Smooth muscle cell of the brain vasculature (primary cell): Measurements from ENCODE around the gene GPR180.
A peak's percentile ranks its signal among the peaks of the same experiment; 100 is the strongest.

Source experiments
- DNase-seq: peaks from one replicate; pipeline ENCODE4 v3.0.0-alpha.2; 2012; ENCODE audit warnings: low read depth, low spot score

GPR180 gene

DNA sequence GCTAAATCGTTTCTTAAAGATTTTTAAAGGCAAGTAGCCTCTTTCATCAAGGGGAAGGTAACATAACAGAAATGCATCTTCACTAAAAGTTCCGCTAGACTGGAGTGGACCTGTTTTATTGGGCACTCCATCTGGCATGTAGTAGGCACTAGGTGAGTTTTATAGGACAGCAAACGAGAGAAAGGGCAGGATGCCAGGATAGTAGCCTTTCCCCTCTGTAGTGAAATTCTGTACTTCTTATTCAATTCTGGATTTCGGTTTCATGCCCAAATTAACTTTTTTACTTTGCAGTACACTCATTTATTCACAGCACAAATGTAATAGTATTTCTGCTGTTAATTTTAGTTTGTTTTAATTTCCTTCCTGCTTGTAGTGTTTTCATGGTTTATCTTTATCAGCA is 45.2 kb downstream of the GPR180 start:
- DNase-seq: no peak

DNA sequence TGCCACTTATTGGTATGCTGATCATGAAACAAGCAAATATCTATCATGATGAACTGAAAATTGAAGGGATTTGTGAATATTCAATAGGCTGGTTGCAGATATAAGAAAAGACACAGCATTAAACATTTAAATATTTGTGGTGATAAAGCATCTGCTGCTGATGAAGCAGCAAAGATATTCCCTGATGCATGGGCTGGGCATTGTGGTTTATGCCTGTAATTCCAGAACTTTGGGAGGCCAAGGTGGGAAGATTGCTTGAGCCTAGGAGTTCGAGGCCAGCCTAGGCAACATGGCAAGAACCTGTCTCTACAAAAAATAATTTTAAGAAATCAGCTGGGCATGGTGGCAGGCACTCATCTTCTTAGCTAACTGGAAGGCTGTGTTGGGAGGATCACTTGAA is 54.5 kb downstream of the GPR180 start:
- DNase-seq: no peak

DNA sequence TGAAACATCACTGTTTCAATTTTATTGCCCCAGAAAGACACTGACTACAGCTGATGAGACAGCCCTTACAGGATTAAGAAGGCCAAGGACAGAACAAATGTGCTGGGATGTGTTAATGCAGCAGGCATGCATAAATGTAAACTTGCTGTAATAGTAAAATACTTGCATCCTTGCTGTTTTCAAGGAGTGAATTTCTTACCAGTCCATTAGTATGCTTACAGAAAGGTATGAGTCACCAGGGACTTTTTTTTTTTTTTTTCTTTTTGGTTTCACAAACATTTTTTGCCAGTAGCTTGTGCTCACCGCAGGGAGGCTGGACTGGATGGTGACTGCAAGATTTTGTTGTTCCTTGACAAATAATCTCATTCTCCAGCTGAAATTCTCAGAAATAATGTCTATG is 55.1 kb downstream of the GPR180 start:
- peak; percentile 57 for DNase-seq

DNA sequence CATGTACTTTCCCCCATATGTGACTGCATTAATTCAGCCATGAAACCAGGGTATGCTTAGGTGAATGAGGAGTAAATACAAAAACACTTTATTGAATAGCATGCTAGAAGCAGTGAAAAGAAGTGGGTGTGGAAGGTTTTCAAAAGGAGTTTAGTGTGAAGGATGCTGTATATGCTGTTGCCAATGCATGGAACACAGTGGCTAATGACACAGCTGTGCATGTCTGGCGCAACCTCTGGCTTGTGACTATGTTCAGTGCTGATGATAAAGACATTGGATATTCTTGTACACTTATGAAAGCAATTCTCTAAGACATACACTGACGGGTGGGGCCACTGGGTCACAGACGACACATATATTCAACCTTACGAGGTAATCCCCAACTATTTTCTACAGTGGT is 55.5 kb downstream of the GPR180 start:
- no peak for DNase-seq

DNA sequence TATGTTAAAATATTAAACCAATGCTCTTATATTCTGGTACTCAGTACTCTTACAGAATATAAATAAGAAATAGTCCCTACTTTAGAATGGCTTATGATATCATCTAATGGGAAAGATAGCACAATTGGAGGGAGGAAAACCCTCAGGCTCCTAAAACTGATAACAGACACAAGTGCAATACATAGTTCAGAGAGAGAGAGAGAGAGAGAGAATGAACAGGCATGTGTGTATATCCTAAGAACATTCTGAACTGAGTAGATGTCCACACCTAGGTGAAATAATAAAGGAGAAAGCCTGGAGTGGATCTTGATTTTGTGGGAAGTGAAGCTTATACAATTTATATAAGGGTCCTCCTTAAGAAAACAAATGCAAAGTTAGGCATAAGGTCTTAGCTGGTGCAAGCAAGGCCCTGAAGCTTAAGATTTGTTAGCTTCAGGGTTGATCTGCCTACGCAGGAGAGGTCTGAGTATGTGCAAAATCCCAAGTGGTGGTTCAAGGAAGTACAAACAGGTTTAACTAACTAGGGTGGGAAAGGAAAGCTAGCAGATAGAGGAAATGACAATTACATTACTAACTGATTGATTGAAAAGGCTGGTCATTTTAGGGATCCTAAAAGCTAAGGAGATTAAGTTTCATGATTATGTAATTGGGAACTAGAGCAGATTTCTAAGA is 57.4 kb downstream of the GPR180 start:
- DNase-seq: no peak

DNA sequence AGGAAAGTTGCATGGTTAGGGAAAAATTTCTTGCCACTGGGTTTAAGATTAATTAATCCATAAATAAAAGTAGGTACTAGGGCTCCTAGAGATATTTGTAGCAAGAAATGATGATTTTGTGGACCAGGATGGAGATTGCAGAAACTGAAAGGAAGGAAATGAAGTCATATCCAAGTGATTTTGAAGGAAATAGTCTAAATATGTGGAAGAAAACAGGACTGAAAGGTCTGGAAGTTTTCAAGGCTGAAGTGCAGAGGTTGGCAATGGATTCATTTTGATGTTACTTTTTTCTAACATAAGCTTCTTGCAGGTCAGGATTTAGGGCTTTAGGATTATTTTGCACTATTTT is 57.9 kb downstream of the GPR180 start:
- DNase-seq: no peak

DNA sequence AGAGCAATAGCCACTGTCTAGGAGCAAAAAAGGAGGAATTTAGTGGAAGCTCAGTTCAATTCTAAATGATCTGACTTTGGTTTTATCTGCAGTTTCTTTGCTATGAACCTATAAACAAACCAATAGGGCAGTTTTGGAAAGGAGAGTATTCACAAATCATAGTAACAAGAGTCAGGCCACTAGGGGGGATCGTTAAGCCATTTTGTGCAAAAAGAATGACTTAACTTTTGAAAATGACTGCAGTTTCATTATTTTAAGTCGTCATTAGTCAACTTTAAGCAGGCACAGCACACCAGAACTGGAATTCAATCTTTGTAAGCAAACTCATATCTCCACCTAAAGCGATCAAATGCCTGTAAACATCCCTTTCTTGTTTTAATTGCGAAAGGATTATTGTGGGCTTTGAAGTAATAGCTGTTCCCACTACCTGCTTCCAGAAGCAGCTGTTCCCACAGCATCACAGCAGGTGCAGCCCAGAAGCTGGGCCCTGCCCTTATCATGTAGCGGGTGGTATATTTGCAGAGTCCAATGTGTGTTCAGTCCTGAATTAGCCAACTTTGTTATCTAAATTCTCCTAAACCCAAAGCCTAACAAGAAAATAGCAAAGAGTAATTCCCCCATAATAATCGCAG is 59.2 kb downstream of the GPR180 start:
- DNase-seq: no peak

DNA sequence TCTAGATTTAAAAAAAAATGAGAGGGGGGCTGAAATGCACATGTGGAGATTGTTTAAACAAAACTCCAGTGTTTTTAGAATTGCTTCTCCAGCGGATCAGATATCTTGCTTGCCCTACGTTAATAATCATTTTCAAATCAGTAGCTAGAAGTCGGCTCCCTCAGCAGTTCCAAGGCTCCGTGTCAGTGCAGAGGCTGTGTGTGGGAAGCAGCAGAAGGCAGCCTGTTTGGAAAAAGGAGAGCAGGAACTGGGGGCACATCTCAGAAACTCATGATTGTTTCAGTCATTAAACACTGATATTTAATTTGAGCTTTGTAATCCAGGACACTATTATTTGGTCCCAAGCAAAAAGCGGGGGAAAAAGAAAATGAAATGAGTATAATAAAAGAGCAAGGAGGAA is 59.7 kb downstream of the GPR180 start:
- no peak for DNase-seq

DNA sequence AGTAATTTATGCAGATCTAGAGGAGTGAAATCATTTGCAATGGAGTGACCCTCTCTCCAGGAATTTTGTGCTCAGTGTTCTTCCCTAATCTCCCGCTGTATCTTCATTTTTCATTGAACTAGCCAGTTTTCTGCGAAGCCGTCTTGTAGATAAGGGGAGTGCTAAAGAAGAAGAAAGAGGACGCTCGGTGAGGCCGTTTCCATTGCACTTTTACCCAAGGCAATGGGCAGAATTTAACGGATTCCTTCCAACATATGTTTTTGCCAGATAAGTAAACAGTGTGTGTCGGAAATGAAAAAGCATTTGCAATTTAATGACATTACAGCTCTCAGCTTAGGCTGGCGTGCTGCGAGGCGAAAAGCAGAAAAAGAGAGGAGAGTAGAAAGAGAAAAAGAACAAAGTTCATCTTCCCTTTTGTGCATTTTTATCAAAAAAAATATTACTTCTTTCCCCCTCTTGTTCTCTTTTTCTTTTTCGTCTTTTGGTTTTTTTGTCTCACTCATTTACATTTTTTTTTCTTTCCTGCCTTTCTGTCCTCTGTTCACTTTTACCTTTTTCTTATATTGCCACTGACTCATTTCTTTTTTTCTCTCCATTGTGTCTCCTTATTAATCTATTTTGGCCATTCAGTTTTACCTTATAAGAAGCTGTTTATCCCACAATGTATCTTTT is 60.8 kb downstream of the GPR180 start:
- DNase-seq: no peak

DNA sequence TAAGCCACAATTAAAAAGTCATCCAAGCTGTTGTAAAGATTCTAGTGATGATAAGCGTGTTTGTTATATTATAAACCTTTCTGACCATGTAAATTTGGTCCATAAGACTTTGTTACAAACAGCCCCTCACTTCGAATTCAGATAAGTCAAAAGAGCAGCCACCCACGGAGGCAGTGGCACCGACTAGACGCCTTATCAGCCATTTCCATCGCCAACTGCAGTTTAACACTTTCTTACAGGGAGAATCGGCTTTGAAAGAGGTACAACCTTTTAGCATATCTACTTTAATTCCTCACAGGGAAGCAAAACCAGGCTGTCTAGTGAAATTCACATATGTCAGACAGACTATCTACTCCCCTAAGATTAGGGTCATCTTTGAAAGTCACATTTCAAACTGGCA is 63.2 kb downstream of the GPR180 start:
- DNase-seq: no peak

DNA sequence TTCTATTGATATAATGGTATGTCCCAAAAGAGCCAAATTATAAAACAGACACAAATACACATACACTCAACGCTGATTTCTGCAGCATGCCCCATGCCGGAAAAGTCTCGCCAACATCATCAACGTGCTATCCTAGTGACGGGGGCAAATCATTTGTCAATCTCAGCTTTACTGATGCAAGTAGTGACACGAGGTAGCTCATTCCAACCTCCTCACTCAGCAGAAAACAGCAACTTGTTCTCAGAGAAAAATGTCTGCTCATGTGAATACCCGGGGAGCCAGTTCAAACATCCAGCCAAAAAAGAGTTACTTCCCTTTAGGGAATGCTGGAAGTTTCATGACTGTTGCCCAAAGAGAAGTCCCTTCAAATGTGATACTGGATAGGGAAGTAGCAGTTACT is 64.4 kb downstream of the GPR180 start:
- DNase-seq: no peak

DNA sequence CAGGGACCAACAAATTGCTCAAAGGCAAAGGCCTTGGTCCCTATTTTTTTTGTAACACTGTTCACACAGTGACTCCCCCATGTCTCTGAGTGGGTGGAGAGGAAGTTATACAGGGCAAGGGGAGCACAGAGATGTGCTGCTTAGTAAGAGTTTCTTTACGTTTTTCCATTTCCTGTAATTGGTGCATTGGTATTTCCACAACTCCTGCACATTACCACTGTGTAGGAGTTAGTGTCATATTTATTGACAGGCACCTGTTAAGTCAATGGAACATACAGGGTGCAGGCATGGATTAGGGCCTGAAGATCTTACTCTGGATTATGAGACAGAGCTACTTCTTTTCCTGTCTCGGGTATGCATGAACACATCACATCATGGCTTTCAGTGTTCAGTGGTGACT is 65.5 kb downstream of the GPR180 start:
- DNase-seq: no peak

DNA sequence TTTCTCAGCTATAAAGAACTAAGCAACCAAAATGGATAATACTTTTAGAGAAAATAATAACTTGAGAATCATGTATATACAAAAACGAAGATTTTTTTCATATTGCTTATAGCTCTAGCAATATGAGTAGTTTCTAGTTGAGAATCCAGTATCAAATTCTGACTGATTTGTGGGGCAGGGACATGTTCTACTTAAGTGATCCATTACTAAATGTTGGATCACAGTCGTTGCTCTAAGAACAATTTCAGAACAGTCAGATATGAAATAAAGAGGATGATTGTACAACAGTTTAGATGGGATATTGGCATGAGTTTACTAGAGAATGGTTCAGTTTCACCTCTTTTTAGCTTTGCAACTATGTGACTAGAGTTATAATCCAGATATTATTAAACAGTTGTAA is 70.7 kb downstream of the GPR180 start:
- DNase-seq: no peak

DNA sequence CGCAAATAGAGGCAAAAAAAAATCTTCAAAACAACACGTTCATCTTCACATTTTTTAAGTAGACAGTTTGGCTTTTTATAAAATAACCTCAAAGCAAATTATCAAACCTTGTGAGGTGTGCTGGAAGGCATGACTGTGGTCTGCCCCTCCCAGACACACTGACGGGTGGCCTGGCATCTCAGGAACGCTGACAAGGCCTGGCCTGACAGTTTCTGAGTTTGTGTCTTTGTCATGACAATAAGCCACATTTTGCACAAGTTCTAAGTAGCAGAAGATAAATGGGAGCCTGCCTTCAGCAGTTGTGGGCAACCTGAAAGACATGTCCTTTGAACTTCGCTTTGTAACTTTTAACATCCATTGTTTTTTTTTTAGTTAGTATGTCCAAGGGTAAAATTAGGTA is 72.2 kb downstream of the GPR180 start:
- no peak for DNase-seq

DNA sequence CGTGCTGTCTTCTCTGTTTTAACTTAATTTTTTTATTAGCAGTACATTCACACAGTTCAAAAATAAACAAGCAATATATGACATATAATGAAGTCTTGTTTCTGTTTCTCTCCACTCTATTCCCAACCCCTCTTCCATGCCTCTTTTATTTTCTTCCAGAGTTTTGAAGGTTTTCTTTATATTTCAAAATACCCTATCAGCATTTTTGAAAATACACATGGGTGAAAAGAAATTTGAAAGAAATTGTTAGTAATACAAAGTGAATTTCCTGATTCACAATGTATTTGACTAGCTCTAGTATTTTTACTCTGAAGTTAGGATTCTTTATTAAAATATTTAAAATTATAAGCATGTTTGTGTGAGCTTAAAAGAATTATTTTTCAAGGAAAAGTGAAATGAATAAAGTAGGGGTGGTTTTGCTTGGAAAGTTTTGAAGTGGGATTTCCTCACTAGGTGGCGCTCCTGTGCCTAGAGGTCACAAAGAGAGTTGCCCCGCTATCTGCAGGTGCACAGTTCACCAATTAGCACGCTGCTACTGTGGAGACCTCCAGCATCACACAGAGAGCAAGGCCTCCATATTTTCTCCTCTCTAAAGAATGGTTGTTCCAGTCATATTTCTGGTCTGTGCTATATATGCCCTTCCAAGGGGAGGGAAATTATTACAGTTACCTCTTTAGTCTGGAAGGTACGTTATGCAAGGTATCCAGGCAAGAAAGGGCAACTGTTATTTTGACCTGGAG is 73.1 kb downstream of the GPR180 start:
- DNase-seq: no peak

DNA sequence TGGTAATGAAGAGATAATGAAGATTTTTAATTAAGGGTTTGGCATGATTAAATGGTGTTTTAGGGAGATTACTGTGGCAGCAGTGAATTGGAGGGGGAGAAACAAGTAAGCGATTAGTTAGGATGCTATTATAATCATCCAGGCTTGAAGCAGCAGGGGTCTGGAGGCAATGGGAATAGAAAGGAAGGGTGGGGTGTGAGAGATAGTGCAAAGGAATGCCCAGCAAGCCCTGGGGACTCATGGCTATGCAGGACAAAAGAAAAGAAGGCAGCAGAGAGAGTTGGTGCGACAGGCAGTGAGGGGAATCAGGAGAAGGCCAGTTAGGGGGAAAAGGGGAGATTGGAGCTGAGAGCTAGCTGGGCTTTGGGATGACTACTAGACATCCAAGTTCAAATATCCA is 76.1 kb downstream of the GPR180 start:
- DNase-seq: no peak

DNA sequence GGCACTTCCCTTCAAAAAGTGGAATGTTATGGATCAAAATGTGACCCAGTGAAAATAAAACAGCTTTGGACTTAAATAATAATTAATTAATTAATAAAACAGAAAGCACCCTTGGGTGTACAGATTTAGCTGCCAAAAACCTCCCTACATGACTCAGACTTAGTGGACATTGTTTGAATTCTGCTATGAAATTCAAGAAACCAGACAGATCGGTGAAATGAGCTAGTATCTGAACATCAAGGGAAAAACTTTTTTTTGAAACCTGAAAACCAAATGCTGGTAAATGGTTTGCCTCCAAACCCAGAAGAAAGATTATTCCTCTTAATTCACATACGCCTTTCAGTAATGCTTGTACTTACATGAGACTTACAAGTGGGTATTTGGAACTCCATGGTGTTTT is 77.2 kb downstream of the GPR180 start:
- DNase-seq: no peak

DNA sequence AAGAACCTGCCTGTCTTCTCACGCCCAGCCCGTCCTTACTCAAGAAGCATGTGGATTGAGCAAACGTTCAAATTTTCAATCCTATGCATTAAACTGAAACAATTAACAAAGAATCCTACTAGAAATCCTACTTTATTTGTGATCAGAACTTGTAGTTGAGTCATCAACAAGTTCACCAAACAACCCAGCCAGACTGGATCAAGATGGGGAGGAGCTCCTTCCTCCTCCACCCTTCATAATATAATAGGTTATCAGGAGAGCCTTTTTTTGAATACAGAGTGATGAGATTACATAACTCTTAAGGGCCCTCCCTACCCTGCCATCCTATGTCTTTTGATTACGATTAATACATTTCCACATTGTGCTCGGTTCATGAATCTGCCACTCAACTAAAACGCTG is 78.0 kb downstream of the GPR180 start:
- no peak for DNase-seq

DNA sequence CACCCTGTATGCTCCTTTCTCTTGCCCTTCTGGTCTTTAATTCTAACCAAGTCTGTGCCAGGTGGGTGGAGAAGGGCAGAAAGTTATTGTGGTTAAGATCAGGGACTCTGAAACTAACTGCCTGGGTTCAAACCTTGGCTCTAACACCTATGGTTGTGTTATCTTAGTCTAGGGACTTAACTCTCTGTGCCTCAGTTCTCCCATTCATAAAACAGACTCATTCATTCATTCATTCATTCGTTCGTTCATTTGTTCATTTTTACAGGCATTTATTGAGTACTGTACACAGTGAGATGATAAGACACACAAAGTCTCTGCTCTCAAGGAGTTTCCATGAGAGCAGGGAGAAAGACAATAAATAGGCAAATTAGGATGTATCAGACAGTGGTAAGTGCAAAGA is 80.6 kb downstream of the GPR180 start:
- DNase-seq: no peak

DNA sequence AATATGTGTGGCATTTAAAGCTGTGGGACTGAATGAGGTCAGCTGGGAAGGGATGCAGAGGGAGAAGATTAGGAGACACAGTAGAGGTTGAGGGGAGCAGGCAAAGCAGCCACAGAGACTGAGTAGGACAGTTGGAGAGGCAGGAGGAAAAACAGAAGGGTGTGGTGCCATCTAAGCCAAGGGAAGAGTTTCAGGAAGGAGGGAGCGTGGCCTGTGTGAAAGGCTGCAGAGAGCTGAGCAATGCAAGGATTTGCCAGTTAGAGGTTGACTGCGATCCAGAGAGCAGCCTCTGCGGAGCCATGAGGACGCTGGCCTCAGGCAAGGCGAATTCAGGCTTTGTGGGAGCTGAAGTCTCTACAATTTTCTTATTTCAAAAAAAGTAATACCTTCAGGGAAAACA is 81.8 kb downstream of the GPR180 start:
- DNase-seq: no peak
